Measurements from ENCODE around the gene CTBP2. TPM values are rescaled to one million over a fixed set of nuclear protein-coding genes. Genes with fewer than 3 reads are reported as not detected.

Gene CTBP2
- total RNA-seq, 1 experiment from 2014 or later: 78.7 TPM

- Mint-ChIP-seq H3K27ac (ENCODE audit: unreplicated experiment) (no peak overlapping the region), H3K27me3 (ENCODE audit: unreplicated experiment) (no peaks in the 10 kb centered on the region), H3K4me3 (ENCODE audit: low read depth, unreplicated experiment) (no peak overlapping the region), H3K4me1 (ENCODE audit: low read depth, unreplicated experiment) (no peaks in the 10 kb centered on the region), H3K36me3 (ENCODE audit: insufficient read depth, unreplicated experiment) (peaks cover 8% of the 10 kb centered on the region), H3K9me3 (ENCODE audit: low read depth, unreplicated experiment) (no peaks in the 10 kb centered on the region)
- no peak for TF ChIP-seq CTCF (IDR thresholded peaks at IDR 0.05; ENCODE audit: unreplicated experiment)
- intact Hi-C loops (cut with micrococcal nuclease; ENCODE audit: unreplicated experiment): no loop called here
- no peak for DNase-seq
- CTCF ChIA-PET: no interaction called here
- no TSS peak for BruUV-seq (replicated peaks)
Measured at GRCh38 chr10:125054669-125055268, 105.6 kb downstream of the CTBP2 start.

- no peak overlapping the region for H3K27ac Mint-ChIP-seq (ENCODE audit: unreplicated experiment)
- no peaks in the 10 kb centered on the region for H3K4me1 Mint-ChIP-seq (ENCODE audit: low read depth, unreplicated experiment)
- no peak for TF ChIP-seq CTCF (IDR thresholded peaks at IDR 0.05; ENCODE audit: unreplicated experiment)
- H3K27me3 Mint-ChIP-seq (ENCODE audit: unreplicated experiment): no peaks in the 10 kb centered on the region
- H3K4me3 Mint-ChIP-seq (ENCODE audit: low read depth, unreplicated experiment): no peak overlapping the region
- DNase-seq: no peak
- peaks cover 8% of the 10 kb centered on the region for H3K36me3 Mint-ChIP-seq (ENCODE audit: insufficient read depth, unreplicated experiment)
- no peaks in the 10 kb centered on the region for H3K9me3 Mint-ChIP-seq (ENCODE audit: low read depth, unreplicated experiment)
- intact Hi-C loops (cut with micrococcal nuclease; ENCODE audit: unreplicated experiment): no loop called here
- CTCF ChIA-PET: no interaction called here
- BruUV-seq (replicated peaks): no TSS peak
Measured at GRCh38 chr10:125054216-125054615, 106.1 kb downstream of the CTBP2 start.

GRCh38 chr10:125052146-125052545 lies 108.2 kb downstream of the CTBP2 start:
- no peaks in the 10 kb centered on the region for H3K9me3 Mint-ChIP-seq (ENCODE audit: low read depth, unreplicated experiment)
- no peaks in the 10 kb centered on the region for H3K27me3 Mint-ChIP-seq (ENCODE audit: unreplicated experiment)
- BruUV-seq (replicated peaks): no TSS peak
- peaks cover 10% of the 10 kb centered on the region for H3K36me3 Mint-ChIP-seq (ENCODE audit: insufficient read depth, unreplicated experiment)
- no peak for TF ChIP-seq CTCF (IDR thresholded peaks at IDR 0.05; ENCODE audit: unreplicated experiment)
- H3K27ac Mint-ChIP-seq (ENCODE audit: unreplicated experiment): no peak overlapping the region
- intact Hi-C loops (cut with micrococcal nuclease; ENCODE audit: unreplicated experiment): no loop called here
- CTCF ChIA-PET: no interaction called here
- no peak for DNase-seq
- H3K4me3 Mint-ChIP-seq (ENCODE audit: low read depth, unreplicated experiment): no peak overlapping the region
- no peaks in the 10 kb centered on the region for H3K4me1 Mint-ChIP-seq (ENCODE audit: low read depth, unreplicated experiment)

GRCh38 chr10:125050383-125050782 lies 110.0 kb downstream of the CTBP2 start:
- H3K4me1 Mint-ChIP-seq (ENCODE audit: low read depth, unreplicated experiment): no peaks in the 10 kb centered on the region
- H3K4me3 Mint-ChIP-seq (ENCODE audit: low read depth, unreplicated experiment): no peak overlapping the region
- no peak overlapping the region for H3K27ac Mint-ChIP-seq (ENCODE audit: unreplicated experiment)
- BruUV-seq (replicated peaks): no TSS peak
- H3K27me3 Mint-ChIP-seq (ENCODE audit: unreplicated experiment): no peaks in the 10 kb centered on the region
- H3K36me3 Mint-ChIP-seq (ENCODE audit: insufficient read depth, unreplicated experiment): peaks cover 16% of the 10 kb centered on the region
- intact Hi-C loops (cut with micrococcal nuclease; ENCODE audit: unreplicated experiment): no loop called here
- no peaks in the 10 kb centered on the region for H3K9me3 Mint-ChIP-seq (ENCODE audit: low read depth, unreplicated experiment)
- no peak for DNase-seq
- CTCF ChIA-PET: no interaction called here
- TF ChIP-seq CTCF (IDR thresholded peaks at IDR 0.05; ENCODE audit: unreplicated experiment): no peak

All from Calu3 (cell line).